ENCODE results near the gene SLC16A2.

- TF ChIP-seq CTCF (conservative IDR thresholded peaks at IDR 0.05; ENCODE audit: low read depth, low read length) (no peak), EZH2 (IDR thresholded peaks at IDR 0.05; ENCODE audit: borderline replicate concordance, low read depth, low read length, poor library complexity, severe bottlenecking) (no peak)
These were observed 94.1 kb downstream of the SLC16A2 start for GRCh38 chrX:74515356-74515755.
